DND-41 (cell line): ENCODE measurements around the gene DENND2D.

Source experiments
- EZH2 ChIP-seq: IDR thresholded peaks from 3 replicates; pipeline ENCODE4 v1.6.1; 2012; ENCODE audit warnings: borderline replicate concordance, low read depth, mild to moderate bottlenecking, moderate library complexity, low read length, inconsistent platforms; ENCODE audit not compliant: severe bottlenecking
- TF ChIP-seq, protein P1 (sequence below): IDR thresholded peaks from 2 replicates; pipeline ENCODE4 v1.5.1; 2012; ENCODE audit warnings: borderline replicate concordance, low read length, moderate library complexity, mild to moderate bottlenecking; ENCODE audit not compliant: poor library complexity, severe bottlenecking; ENCODE audit errors: extremely low read depth

DNA sequence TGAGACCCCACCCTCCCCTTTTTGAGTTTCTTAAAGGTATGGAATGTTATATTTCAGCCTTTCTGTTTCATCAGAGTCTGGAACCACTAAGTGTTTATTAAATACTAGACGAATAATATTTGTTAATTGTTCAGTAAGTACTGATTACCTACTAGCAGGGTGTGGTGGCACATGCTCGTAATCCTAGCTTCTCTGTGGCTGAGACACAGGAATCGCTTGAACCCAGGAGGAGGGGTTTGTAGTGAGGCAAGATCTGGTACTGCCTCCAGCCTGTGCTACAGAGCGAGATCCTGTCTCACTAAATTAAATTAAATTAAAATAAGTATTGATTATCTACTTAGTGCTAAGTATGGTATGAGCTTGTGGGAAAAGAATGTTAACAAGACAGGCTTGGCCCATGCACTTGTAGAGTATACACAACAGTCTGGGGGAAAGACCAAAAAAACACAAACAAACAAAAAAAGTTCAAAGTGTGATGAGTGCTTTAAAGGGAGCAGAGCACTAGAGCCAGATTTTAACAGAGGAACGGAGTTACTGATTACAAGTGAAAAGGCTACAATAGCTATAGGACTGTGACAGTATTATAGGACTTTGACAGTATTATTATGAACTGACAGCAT, 58.0 kb downstream of the DENND2D start:
- TF ChIP-seq, protein P1, sequence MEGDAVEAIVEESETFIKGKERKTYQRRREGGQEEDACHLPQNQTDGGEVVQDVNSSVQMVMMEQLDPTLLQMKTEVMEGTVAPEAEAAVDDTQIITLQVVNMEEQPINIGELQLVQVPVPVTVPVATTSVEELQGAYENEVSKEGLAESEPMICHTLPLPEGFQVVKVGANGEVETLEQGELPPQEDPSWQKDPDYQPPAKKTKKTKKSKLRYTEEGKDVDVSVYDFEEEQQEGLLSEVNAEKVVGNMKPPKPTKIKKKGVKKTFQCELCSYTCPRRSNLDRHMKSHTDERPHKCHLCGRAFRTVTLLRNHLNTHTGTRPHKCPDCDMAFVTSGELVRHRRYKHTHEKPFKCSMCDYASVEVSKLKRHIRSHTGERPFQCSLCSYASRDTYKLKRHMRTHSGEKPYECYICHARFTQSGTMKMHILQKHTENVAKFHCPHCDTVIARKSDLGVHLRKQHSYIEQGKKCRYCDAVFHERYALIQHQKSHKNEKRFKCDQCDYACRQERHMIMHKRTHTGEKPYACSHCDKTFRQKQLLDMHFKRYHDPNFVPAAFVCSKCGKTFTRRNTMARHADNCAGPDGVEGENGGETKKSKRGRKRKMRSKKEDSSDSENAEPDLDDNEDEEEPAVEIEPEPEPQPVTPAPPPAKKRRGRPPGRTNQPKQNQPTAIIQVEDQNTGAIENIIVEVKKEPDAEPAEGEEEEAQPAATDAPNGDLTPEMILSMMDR, result no peak
- no peak for TF ChIP-seq EZH2
